ENCODE data around the gene PALD1.
A peak's percentile ranks its signal among the peaks of the same experiment; 100 is the strongest.

Gene PALD1

GRCh38 chr10:70435241-70436085 lies 43.1 kb upstream of the PALD1 start:
- DNase-seq (ENCODE audit: low read depth): no peak
- in situ Hi-C loops (cut with HindIII; ENCODE audit: low sequenced_read_pairs): no loop called here

GRCh38 chr10:70437721-70438120 lies 40.8 kb upstream of the PALD1 start:
- DNase-seq (ENCODE audit: low read depth): no peak
- no peak overlapping the region for H3K4me3 ChIP-seq (ENCODE audit: low read depth, low read length)
- no peak for TF ChIP-seq CTCF (IDR thresholded peaks at IDR 0.05; ENCODE audit: low read depth, low read length, missing control alignments)
- in situ Hi-C loops (cut with HindIII; ENCODE audit: low sequenced_read_pairs): no loop called here

More at GRCh38 chr10:70435241-70436085, 43.1 kb upstream of the PALD1 start:
- H3K4me3 ChIP-seq (ENCODE audit: low read depth, low read length): no peak overlapping the region
- TF ChIP-seq CTCF (IDR thresholded peaks at IDR 0.05; ENCODE audit: low read depth, low read length, missing control alignments): no peak

GRCh38 chr10:70440296-70441160 lies 38.0 kb upstream of the PALD1 start:
- in situ Hi-C loops (cut with HindIII; ENCODE audit: low sequenced_read_pairs): no loop called here
- no peak for DNase-seq (ENCODE audit: low read depth)
- TF ChIP-seq CTCF (IDR thresholded peaks at IDR 0.05; ENCODE audit: low read depth, low read length, missing control alignments): no peak
- H3K4me3 ChIP-seq (ENCODE audit: low read depth, low read length): peak overlapping the region; percentile 14

GRCh38 chr10:70441161-70441894 lies 37.2 kb upstream of the PALD1 start, which contains the start of gene NODAL:
TSS of gene NODAL (minus strand) at chr10:70441681. CDS start at chr10:70441667, 14 bp downstream.
- in situ Hi-C loops (cut with HindIII; ENCODE audit: low sequenced_read_pairs): no loop called here
- H3K4me3 ChIP-seq (ENCODE audit: low read depth, low read length): peak within 1 kb of the TSS; percentile 14
- DNase-seq (ENCODE audit: low read depth): no peak
- TF ChIP-seq CTCF (IDR thresholded peaks at IDR 0.05; ENCODE audit: low read depth, low read length, missing control alignments): no peak

DNA sequence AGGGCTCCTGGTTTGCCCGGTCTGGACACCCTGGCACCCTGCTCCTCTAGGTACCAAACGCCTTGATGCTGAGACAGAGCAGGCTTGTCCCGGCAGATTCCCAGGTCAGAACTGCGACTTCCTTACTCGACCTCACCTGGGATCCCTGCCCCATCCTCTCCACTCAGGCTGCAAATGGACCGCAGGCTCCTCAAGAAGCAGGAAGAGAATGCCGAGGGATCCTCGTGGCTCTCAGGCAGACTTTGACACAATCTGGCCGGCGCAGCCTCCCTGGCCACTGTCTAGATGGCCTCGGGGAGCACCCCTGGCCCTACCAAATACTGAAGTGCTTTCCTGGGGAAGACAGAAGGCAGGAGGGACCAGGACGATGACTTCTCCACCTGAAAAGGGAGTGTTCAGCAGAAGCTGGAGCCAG lies 36.7 kb upstream of the PALD1 start:
- no peak overlapping the region for H3K4me3 ChIP-seq (ENCODE audit: low read depth, low read length)
- in situ Hi-C loops (cut with HindIII; ENCODE audit: low sequenced_read_pairs): no loop called here
- DNase-seq (ENCODE audit: low read depth): no peak
- no peak for TF ChIP-seq CTCF (IDR thresholded peaks at IDR 0.05; ENCODE audit: low read depth, low read length, missing control alignments)

Measured in astrocyte of the cerebellum (primary cell).